ENCODE measurements around the gene BMP7.

BMP7 gene

DNA sequence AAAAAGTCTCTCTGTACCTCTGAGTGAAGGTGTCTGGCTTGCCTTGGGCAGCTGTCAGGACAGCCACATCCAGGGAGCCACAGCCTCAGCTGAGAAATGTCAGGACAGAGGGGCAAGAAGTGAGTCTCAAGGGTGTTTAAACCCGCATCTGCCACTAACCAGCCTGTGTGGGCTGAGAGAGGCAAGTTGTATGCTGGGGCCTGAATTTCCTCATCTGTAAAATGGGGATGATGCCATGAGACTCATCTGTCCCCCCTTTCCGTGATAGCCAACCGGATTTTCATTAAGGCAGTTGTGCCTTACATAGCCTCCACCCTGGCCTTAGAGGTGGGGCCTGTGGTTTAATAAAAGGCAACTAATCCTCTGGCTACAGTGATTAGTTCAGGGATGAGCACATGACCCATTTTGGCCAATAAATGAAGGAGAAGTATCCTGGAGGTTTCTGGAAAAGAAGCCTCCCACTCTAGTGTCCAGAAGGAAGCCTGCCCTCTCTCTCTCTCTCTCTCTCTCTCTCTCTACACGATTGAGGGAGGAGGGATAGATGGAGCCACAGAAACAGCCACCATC, 79.3 kb downstream of the BMP7 start:
- no peak for DNase-seq

DNA sequence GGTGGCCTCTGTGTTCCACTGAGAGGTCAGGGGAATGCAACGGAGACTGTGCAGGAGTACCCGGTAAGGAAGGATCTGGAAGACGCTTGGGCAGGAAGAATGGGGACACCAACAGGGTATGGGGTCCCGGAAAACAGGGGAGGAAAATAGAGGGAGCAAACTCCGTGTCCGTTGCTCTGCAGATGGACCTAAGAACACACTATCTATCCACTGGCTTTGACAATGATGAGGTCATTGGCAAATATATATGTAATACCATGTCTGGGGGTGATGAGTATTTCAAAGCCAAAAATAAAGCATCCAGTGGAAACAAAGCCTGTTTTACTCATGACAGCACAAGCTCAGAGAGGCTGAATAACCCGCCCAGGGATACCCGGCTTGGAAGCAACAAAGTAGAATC, 80.2 kb downstream of the BMP7 start:
- DNase-seq = no peak

- no peak for DNase-seq
Measured at GRCh38 chr20:57185188-57185743, 81.2 kb downstream of the BMP7 start.

GRCh38 chr20:57183457-57184009, 82.9 kb downstream of the BMP7 start:
- DNase-seq = no peak

DNA sequence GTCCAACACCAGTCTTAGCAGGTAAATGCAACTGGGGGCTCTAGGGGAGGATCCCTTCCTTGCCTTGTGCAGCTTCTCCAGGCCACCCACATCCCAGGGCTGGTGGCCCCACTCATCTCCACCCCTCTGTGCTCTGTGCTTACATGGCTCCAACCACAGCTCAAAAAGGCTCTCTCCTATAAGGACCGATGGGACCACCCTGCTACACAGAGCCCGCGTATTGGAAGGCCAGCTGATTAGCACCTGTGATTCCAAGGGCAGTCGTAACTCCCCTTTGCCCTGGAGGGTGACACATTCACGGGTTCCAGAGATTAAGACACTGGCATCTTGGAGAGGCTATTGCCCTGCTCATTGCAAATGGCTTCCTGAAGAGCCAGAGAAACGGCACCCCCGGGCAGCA, 84.8 kb downstream of the BMP7 start:
- no peak for DNase-seq

DNA sequence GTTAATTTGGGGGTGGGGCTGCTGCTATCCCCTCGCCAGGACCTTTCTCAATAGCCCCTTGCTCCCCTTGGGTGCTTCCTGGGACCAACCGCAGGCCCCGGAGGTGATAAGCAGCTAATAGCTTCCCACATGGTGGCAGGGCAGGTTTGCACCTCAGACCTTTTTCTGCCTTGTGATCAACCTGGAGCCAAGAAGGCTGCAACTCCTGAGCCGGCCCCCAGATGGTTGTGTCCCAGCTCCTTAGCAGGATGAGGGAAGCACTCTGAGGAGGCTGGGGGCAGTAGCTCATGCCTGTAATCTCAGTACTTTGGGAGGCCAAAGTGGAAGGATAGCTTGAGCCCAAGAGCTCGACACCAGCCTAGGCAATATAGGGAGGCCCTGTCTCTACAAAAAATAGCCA, 85.5 kb downstream of the BMP7 start:
- no peak for DNase-seq

GRCh38 chr20:57180387-57180786, 86.1 kb downstream of the BMP7 start:
- DNase-seq = no peak

- DNase-seq = no peak
Measured at GRCh38 chr20:57179265-57179664, 87.2 kb downstream of the BMP7 start.

DNA sequence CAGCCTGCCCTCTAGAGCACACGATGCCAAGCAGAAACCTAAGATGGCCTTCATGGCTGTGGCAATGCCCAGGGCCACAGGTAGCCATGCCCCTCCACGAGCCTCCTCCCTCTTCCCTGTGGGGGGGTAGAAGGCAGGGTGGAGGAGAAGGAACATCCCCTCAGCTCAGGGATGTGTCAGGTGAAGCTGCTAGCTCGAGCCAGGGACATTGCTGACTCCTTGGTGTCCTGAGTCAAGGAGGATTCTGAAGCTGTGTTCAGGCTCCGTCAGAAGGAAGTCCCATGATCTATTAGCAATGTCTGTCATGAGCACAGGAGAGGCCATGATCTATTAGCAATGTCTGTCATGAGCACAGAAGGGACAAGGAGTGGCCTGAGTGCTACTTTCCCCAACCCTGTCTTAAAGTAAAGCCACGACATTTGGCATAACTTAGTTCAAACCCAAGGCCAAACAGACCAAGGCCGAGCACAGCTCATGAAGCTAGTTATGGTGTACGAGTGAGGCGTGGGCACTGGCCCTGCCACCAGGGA, 87.8 kb downstream of the BMP7 start:
- no peak for DNase-seq

DNA sequence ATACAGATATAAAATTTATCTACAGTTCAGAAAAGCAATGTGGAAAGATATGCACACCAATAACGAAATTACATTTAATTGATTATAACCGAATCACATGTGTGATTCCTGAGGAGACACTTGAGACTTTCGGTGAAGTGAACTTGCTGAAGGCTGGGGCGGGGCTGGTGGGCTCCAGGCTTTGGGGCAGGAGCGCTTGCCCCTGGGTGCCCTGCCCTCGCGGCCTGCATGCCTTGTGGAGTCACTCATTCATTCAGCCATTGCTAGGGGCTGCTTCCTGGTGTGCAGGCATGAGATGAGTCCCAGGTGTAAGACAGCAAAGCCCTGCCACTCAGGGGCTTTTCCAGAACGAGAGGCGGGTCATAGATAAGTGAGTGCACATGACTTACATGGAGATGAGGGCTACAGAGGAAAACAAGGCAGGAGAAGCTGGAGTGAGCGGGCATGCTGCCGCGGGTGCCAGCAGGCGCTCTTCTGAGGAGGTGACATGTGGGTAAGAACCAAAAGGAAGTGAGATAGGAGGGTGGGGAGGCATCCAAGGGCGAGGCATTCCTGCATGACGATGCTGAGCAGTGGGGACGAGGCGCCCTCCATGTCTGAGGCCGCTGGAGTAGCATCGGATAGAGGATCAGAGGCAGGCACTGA, 88.7 kb downstream of the BMP7 start:
- DNase-seq = no peak

GRCh38 chr20:57176842-57177241, 89.6 kb downstream of the BMP7 start:
- no peak for DNase-seq

DNA sequence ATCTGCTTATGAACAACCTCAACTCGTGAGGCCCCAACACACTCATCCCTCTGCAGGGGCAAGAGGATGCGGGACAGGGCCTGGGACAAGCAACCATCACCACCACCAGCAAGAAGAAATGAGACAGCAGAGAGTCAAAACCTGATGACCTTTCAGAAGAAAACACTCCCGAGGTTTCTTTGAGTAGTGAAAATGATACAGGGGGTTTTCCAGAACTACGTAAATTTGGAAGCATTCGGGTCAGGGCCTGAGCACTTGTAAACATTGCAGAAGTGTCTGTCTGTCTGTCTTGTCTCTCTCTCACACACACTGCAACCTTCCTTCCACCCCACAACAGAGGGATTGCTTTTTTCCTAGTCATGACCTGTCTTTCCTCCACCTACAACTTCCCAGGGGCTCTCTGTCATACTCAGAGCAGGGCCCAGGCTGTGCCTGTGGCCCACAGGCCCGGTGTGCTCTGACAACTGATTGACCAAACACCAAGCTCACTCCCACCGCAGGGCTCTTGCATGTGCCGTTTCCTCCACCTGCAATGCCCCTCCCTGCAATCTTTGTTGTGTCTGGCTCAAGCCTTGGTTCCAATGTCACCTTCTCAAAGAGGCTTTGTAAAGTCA, 90.9 kb downstream of the BMP7 start:
- DNase-seq = no peak

- DNase-seq = no peak
Measured at GRCh38 chr20:57174737-57175136, 91.7 kb downstream of the BMP7 start.

GRCh38 chr20:57173986-57174385, 92.5 kb downstream of the BMP7 start:
- no peak for DNase-seq

DNA sequence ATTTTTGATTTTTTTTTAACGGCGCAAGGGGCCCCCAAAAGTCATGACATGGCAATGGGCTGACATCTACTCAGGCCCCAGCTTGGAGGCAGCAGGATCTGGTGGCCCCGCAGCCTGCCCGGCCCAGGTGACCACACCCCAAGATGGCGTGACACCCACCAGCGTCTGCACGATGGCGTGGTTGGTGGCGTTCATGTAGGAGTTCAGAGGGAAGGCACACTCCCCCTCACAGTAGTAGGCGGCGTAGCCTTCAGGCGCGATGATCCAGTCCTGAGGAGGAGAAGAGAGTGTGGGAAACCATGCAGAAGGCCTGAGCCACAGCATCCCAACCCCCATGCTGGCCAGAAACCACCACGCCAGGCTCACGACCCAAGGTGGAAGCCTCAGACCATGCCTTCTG, 93.4 kb downstream of the BMP7 start:
- DNase-seq = no peak

GRCh38 chr20:57170343-57170742, 96.1 kb downstream of the BMP7 start:
- no peak for DNase-seq

- no peak for DNase-seq
Measured at GRCh38 chr20:57169162-57169561, 97.3 kb downstream of the BMP7 start.

DNA sequence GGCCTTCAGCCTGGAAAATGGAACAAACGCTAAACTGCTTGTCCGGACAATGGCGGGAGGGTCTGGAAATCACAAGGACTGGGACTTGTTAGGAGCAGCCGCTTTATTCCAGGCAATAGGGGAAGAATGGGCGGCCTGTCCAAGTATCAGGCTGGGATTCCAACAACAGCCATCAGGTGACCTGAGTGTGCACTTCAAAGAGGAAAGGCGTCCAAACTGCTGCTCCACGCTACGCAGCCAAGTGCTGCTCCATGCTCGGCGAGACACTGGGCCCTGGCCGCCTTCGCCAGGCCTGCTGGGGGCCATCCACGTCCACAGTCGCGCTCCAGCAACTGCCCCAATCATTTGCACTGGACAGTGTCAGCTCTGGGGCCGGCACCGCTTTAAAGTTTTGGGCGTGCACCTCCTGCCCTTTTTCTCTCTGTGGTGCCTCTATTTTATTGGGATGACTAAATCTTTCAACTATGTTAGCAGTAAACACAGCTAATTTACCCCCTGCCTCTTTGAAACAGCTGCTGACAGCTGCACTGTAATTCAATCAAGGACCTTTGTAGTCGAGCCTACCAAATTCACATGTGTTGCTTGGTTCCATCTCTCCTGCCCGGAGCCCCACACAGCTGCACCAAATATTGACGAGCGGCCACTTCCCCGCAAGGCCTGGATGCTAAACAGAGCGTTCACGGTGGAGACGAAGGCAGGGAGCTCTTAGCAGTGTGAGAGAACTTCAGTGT, 98.3 kb downstream of the BMP7 start:
- peak; percentile 86 for DNase-seq

GRCh38 chr20:57167292-57167655, 99.2 kb downstream of the BMP7 start:
- DNase-seq = no peak

DNA sequence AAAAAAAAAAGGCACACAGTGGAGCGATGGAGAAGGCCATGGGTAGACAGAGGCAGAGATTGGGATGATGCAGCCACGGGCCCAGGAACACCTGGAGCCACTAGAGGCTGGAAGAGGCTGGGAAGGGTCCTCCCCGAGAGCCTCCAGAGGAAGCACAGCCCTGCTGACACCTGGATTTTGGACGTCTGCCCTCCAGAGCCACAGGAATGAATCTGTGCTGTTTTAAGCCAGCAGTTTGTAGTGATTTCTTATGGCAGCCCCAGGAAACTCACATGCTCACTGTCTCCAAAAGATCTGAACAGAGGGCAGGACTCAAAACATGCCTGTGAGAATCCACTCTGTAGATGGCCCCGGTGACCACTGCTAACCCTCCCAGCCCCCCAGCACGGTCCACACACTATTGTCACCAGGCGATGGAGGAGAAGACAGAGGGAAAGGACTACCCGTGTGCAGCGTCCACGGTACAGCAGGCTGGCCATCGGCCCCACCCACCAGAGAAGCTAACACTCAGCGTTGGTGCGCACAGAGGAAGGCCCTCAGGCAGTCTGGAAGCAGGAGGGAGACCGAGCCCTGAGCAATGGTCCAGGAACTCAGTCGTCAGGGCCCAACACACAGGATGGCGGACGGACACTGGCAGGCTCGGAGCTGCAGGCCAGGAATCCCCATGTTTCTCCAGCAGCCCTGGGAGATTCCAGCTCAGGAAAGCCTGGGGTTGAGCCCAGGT, 99.7 kb downstream of the BMP7 start:
- DNase-seq = no peak

GRCh38 chr20:57165427-57166004, 100.9 kb downstream of the BMP7 start:
- DNase-seq = no peak

DNA sequence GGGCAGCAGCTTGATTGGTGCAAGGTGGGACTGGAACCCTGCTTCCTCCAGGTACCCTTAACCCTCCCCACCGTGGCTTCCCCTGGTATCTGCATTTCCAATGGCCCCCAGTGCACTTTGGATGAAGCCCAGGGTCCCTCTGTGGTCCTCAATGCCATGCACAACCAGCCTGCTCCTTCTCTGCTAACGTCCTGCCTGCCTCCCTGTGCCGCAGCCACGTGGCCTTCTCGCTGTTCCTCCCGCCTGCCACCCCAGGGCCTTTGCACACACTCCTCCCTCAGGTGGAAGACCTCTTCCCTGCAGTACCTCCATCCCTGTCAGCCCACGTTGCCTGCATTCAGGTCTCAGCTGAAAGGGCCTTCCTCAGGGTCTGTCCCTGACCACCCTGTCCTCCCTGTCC, 101.6 kb downstream of the BMP7 start:
- no peak for DNase-seq

Measured in femur (tissue), 1 donor.